Measurements from ENCODE around the gene PARD3B. TPM values are rescaled to one million over a fixed set of nuclear protein-coding genes. Genes with fewer than 3 reads are reported as not detected.

The PARD3B gene
- total RNA-seq, 1 donor from 2014 or later = 6.4 TPM

GRCh38 chr2:204944927-204945326 lies 399.7 kb downstream of the PARD3B start:
- DNase-seq (ENCODE audit: low read depth in 2 of 2) = no peak

GRCh38 chr2:204945376-204945775 lies 400.1 kb downstream of the PARD3B start:
- no peak for DNase-seq (ENCODE audit: low read depth in 2 of 2)

- DNase-seq (ENCODE audit: low read depth in 2 of 2) = no peak
Observed at GRCh38 chr2:204946892-204947291, 401.6 kb downstream of the PARD3B start.

GRCh38 chr2:204947405-204947804 lies 402.1 kb downstream of the PARD3B start:
- no peak for DNase-seq (ENCODE audit: low read depth in 2 of 2)

- no peak for DNase-seq (ENCODE audit: low read depth in 2 of 2)
Observed at GRCh38 chr2:204948024-204948763, 402.9 kb downstream of the PARD3B start.

GRCh38 chr2:204948822-204949221 lies 403.5 kb downstream of the PARD3B start:
- DNase-seq (ENCODE audit: low read depth in 2 of 2) = no peak

GRCh38 chr2:204950695-204951346 lies 405.5 kb downstream of the PARD3B start:
- no peak for DNase-seq (ENCODE audit: low read depth in 2 of 2)

GRCh38 chr2:204958371-204958770 lies 413.1 kb downstream of the PARD3B start:
- DNase-seq (ENCODE audit: low read depth in 2 of 2) = no peak

GRCh38 chr2:204964414-204964813 lies 419.1 kb downstream of the PARD3B start:
- DNase-seq (ENCODE audit: low read depth in 2 of 2) = no peak

GRCh38 chr2:204966245-204966644 lies 421.0 kb downstream of the PARD3B start:
- no peak for DNase-seq (ENCODE audit: low read depth in 2 of 2)

GRCh38 chr2:204967199-204967960 lies 422.1 kb downstream of the PARD3B start:
- DNase-seq (ENCODE audit: low read depth in 2 of 2) = peak in 1 of 2 donors; percentile 8

GRCh38 chr2:204971206-204971907 lies 426.1 kb downstream of the PARD3B start:
- DNase-seq (ENCODE audit: low read depth in 2 of 2) = peak in 1 of 2 donors; percentile 26

GRCh38 chr2:204972161-204972560 lies 426.9 kb downstream of the PARD3B start:
- DNase-seq (ENCODE audit: low read depth in 2 of 2) = no peak

GRCh38 chr2:204972606-204973336 lies 427.5 kb downstream of the PARD3B start:
- no peak for DNase-seq (ENCODE audit: low read depth in 2 of 2)

- DNase-seq (ENCODE audit: low read depth in 2 of 2) = no peak
Observed at GRCh38 chr2:204973616-204974015, 428.3 kb downstream of the PARD3B start.

- no peak for DNase-seq (ENCODE audit: low read depth in 2 of 2)
Observed at GRCh38 chr2:204974487-204974886, 429.2 kb downstream of the PARD3B start.

GRCh38 chr2:204977914-204978313 lies 432.6 kb downstream of the PARD3B start:
- DNase-seq (ENCODE audit: low read depth in 2 of 2) = no peak

GRCh38 chr2:204982303-204982702 lies 437.0 kb downstream of the PARD3B start:
- DNase-seq (ENCODE audit: low read depth in 2 of 2) = no peak

GRCh38 chr2:204984518-204984917 lies 439.2 kb downstream of the PARD3B start:
- no peak for DNase-seq (ENCODE audit: low read depth in 2 of 2)

GRCh38 chr2:204986641-204987040 lies 441.4 kb downstream of the PARD3B start:
- no peak for DNase-seq (ENCODE audit: low read depth in 2 of 2)

- DNase-seq (ENCODE audit: low read depth in 2 of 2) = no peak
Observed at GRCh38 chr2:204988836-204989235, 443.6 kb downstream of the PARD3B start.

Measured in dermis microvascular lymphatic vessel endothelial cell (primary cell).